Measurements from ENCODE around the gene U2AF1. TPM values are rescaled to one million over a fixed set of nuclear protein-coding genes. Genes with fewer than 3 reads are reported as not detected.

Gene U2AF1
- polyA plus RNA-seq, 1 donor (not counting 4 experiments of a cell fraction or from before 2014, with no cell fraction given) = 22.8 TPM

Other genes with a start within 250 kb of the U2AF1 start
- 13.3 to 22.4 TPM (median 14.9 TPM) in 3 replicates for gene WDR4, start 228.0 kb downstream of the U2AF1 start, polyA plus RNA-seq
- 26.1 to 58.2 TPM (median 28.9 TPM) in 3 replicates for gene NDUFV3, start 214.3 kb downstream of the U2AF1 start, polyA plus RNA-seq
- 0.03 to 0.05 TPM in 2 of 3 replicates, not detected in the other for gene ERVH48-1, start 181.9 kb downstream of the U2AF1 start, polyA plus RNA-seq
- gene PKNOX1, start 133.0 kb downstream of the U2AF1 start, polyA plus RNA-seq = 30.7 to 38.2 TPM (median 33.3 TPM) in 3 replicates
- 6.9 to 10.6 TPM (median 7.4 TPM) in 3 replicates for gene CBS, start 31.7 kb downstream of the U2AF1 start, polyA plus RNA-seq
- not detected in 3 replicates for gene CRYAA, start 61.4 kb upstream of the U2AF1 start, polyA plus RNA-seq

All from keratinocyte (primary cell).